Uterus (tissue), 2 donors: ENCODE measurements around the gene B3GNT9.

Source experiments
- POLR2A ChIP-seq, 2 donors: fragments of 450-650 bp; IDR thresholded peaks; one replicate each; pipeline ENCODE4 v1.6.1; 2016; ENCODE audit warnings: antibody characterized with exemption in 2 of 2, mild to moderate bottlenecking in 1 of 2, moderate library complexity in 1 of 2
- TF ChIP-seq, protein P1 (sequence below), 4 experiments: fragments of 200-600 bp in 2 of 4; fragments of 450-650 bp in 2 of 4; sonication (generic) in 2 of 4; IDR thresholded peaks; one replicate each; pipeline ENCODE4 v1.5.1; 2016 to 2019; ENCODE audit warnings: antibody characterized with exemption in 4 of 4, mild to moderate bottlenecking in 2 of 4, moderate library complexity in 1 of 4

DNA sequence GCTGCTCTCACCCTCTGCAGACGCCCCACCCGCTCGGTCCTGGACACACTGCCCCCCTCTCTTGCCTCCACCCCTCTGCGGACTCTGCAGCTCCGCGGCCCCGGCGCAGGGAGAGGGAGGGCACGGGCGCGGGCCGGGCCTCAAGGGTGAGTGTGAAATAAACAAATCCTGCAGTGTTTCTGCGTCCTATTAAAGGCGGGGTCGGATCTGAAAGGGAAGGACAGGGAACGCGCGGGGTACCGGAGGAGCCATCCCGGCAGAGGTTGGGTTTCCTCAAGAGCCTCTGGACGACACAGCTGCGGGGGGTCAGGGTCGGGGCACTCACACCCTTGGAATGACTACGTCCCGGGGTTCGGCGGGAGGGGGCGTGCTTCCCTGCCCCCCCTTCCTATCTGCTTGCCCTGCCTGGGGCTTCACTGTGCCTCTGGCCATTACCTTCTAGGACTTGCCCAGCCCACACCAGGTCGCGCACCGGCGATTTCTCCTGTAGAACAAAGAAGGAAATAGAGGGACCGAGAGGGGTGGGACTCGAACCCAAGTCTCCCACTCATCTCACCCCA is 13.3 kb upstream of the B3GNT9 start:
- TF ChIP-seq, protein P1, sequence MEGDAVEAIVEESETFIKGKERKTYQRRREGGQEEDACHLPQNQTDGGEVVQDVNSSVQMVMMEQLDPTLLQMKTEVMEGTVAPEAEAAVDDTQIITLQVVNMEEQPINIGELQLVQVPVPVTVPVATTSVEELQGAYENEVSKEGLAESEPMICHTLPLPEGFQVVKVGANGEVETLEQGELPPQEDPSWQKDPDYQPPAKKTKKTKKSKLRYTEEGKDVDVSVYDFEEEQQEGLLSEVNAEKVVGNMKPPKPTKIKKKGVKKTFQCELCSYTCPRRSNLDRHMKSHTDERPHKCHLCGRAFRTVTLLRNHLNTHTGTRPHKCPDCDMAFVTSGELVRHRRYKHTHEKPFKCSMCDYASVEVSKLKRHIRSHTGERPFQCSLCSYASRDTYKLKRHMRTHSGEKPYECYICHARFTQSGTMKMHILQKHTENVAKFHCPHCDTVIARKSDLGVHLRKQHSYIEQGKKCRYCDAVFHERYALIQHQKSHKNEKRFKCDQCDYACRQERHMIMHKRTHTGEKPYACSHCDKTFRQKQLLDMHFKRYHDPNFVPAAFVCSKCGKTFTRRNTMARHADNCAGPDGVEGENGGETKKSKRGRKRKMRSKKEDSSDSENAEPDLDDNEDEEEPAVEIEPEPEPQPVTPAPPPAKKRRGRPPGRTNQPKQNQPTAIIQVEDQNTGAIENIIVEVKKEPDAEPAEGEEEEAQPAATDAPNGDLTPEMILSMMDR (IDR thresholded peaks at IDR 0.05), result no peak
- TF ChIP-seq POLR2A (IDR thresholded peaks at IDR 0.05), result no peak
